Heart right ventricle (tissue), 16 donors: Measurements from ENCODE around the gene RAB22A. TPM values are rescaled to one million over a fixed set of nuclear protein-coding genes. Genes with fewer than 3 reads are reported as not detected.

ENCODE experiments used
- ATAC-seq, 8 donors: fragments of 200-7000 bp; cut with Tn5 transposase; one replicate each; pipeline ENCODE4 v1.9.1; 2020; ENCODE audit warnings: mild to moderate bottlenecking in 8 of 8, moderate library complexity in 8 of 8, moderate number of reproducible peaks in 1 of 8
- DNase-seq, 2 donors: peaks; one replicate each; pipeline ENCODE4 v3.0.0-alpha.2; 2020
- H3K27ac ChIP-seq, 10 donors: fragments of 200-600 bp; sonication (generic) in 2 of 10; one replicate each; pipeline versions ENCODE4 v1.5.0 to v1.8.0; 2020 to 2022; ENCODE audit warnings: mild to moderate bottlenecking in 3 of 10
- H3K27me3 ChIP-seq, 7 donors: fragments of 200-600 bp; one replicate each; pipeline ENCODE4 v1.8.0; 2021 to 2022; ENCODE audit warnings: mild to moderate bottlenecking in 2 of 7
- H3K36me3 ChIP-seq, 9 donors: fragments of 200-600 bp; sonication (generic) in 1 of 9; one replicate each; pipeline versions ENCODE4 v1.5.0 to v1.8.0; 2020 to 2022; ENCODE audit warnings: mild to moderate bottlenecking in 2 of 9
- H3K4me1 ChIP-seq, 9 donors: fragments of 200-600 bp; sonication (generic) in 1 of 9; one replicate each; pipeline versions ENCODE4 v1.5.0 to v1.8.0; 2020 to 2022; ENCODE audit warnings: mild to moderate bottlenecking in 4 of 9
- H3K4me3 ChIP-seq, 10 donors: fragments of 200-600 bp; sonication (generic) in 2 of 10; one replicate each; pipeline versions ENCODE4 v1.5.0 to v1.8.0; 2020 to 2022; ENCODE audit warnings: mild to moderate bottlenecking in 7 of 10, moderate library complexity in 2 of 10
- H3K9me3 ChIP-seq, 11 donors: fragments of 200-600 bp in 10 of 11; sonication (generic) in 2 of 11; one replicate each; pipeline versions ENCODE4 v1.5.0 to v1.8.0; 2013 to 2022; ENCODE audit warnings: mild to moderate bottlenecking in 2 of 11, control low read depth in 1 of 11, moderate library complexity in 1 of 11
- WGBS, 2 donors: extraction: QIAGEN DNeasy Blood & Tissue Kit; methylation state at CpG; one replicate each; pipeline ENCODE4 v1.1.7; 2013; ENCODE audit warnings: inconsistent platforms in 1 of 2; 5-methylcytosine and 5-hydroxymethylcytosine counted together
- intact Hi-C, 10 donors: fragments of 100-400 bp; cut with DNase I; formaldehyde crosslinking; loops; one replicate each; pipeline versions ENCODE4 v1.11.1 to v1.14.2; 2022
- polyA plus RNA-seq, 2 donors: library from polyadenylated mRNA; stranded (reverse); fragments of 200-250 nt; gene quantifications; one replicate each; pipeline ENCODE4 v1.2.3, GENCODE V29; 2013
- total RNA-seq, 10 donors: library from RNA; stranded (reverse); fragmentation: NEBNext Ultra II Directional in 3 of 10; extraction: Animal tissue kit (Norgen Biotek cat#: 25700) in 3 of 10; gene quantifications; one replicate each; pipeline versions ENCODE4 v1.2.1 to v1.2.4, GENCODE V29; 2021 to 2023
- TF ChIP-seq, protein P1 (sequence below), 9 donors: fragments of 200-600 bp; sonication (generic) in 2 of 9; IDR thresholded peaks; one replicate each; pipeline versions ENCODE4 v1.5.0 to v1.8.0; 2021 to 2022; ENCODE audit warnings: antibody characterized with exemption in 9 of 9, mild to moderate bottlenecking in 5 of 9, moderate library complexity in 1 of 9
- donor health status: Arrhythmogenic right ventricular cardiomyopathy.
- donor health status: ischemic (EF 13 %, LVEDD 7.1; RV severe dilation, severe dysfunction).
- donor health status: healthy with polysubstance abuse.
- donor health status: DM: no; HTN: yes; CAD: no.
- donor health status: DM: no; HTN: no; CAD: no.
- donor health status: ischemic (EF 25% LVEDD 6.9; RV normal size, moderate dysfunction).
- donor health status: ischemic (EF 25% LVEDD 5.7; RV mildly dilated, moderate dysfunction).
- donor health status: healthy.
- donor health status: DM: yes; HTN: yes; CAD: no.
- donor health status: Ischemic cardiomyopathy.
- donor health status: ischemic (EF 35%, LVEDD 5.7; RV mildly dilated, moderate dysfunction).
- donor health status: nonischemic (EF 11% LVEDD 7.7; RV severe dilation, severe dysfunction).
- donor health status: DM: yes; HTN: yes; CAD: no.
- donor health status: PGD.
- donor health status: ischemic (EF 29% LVEDD 5.4; RV normal size, mild dysfunction).
- donor health status: nonischemic (EF 23%, LVEDD 6.1; RV moderate dilation, normal function).

RAB22A gene
- total and polyA plus RNA-seq, 12 donors = 4.2 to 8.5 (median 6.8) TPM

GRCh38 chr20:58342104-58342945, 32.8 kb downstream of the RAB22A start:
- intact Hi-C loops = no loop called here
- 96 to 100% methylated on average over 3 of the region's 3 CpGs for WGBS, 2 donors
- TF ChIP-seq, protein P1, sequence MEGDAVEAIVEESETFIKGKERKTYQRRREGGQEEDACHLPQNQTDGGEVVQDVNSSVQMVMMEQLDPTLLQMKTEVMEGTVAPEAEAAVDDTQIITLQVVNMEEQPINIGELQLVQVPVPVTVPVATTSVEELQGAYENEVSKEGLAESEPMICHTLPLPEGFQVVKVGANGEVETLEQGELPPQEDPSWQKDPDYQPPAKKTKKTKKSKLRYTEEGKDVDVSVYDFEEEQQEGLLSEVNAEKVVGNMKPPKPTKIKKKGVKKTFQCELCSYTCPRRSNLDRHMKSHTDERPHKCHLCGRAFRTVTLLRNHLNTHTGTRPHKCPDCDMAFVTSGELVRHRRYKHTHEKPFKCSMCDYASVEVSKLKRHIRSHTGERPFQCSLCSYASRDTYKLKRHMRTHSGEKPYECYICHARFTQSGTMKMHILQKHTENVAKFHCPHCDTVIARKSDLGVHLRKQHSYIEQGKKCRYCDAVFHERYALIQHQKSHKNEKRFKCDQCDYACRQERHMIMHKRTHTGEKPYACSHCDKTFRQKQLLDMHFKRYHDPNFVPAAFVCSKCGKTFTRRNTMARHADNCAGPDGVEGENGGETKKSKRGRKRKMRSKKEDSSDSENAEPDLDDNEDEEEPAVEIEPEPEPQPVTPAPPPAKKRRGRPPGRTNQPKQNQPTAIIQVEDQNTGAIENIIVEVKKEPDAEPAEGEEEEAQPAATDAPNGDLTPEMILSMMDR (IDR thresholded peaks at IDR 0.05) = no peak
- no peaks in the 10 kb centered on the region for H3K27me3 ChIP-seq
- no peak for DNase-seq
- peaks cover 0 to 28% (median 0%) of the 10 kb centered on the region in 9 donors for H3K4me1 ChIP-seq
- no peaks in the 10 kb centered on the region for H3K9me3 ChIP-seq
- peak overlapping the region in 1 of 10 donors; percentile 36 for H3K27ac ChIP-seq
- ATAC-seq = no peak
- peaks cover 0 to 46% (median 7%) of the 10 kb centered on the region in 9 donors for H3K36me3 ChIP-seq
- H3K4me3 ChIP-seq = no peak overlapping the region

GRCh38 chr20:58344741-58345140, 35.2 kb downstream of the RAB22A start:
- Histone ChIP-seq H3K27me3 (no peaks in the 10 kb centered on the region), H3K9me3 (no peaks in the 10 kb centered on the region), H3K36me3 (peaks cover 0 to 51% (median 7%) of the 10 kb centered on the region in 9 donors), H3K4me1 (peaks cover 0 to 28% (median 0%) of the 10 kb centered on the region in 9 donors), H3K27ac (no peak overlapping the region), H3K4me3 (no peak overlapping the region)
- DNase-seq (no peak), ATAC-seq (no peak)
- intact Hi-C loops = no loop called here
- TF ChIP-seq, protein P1 (IDR thresholded peaks at IDR 0.05) = no peak
- WGBS, 2 donors = 88 to 89% methylated on average over 4 of the region's 4 CpGs

- DNase-seq = no peak
- H3K9me3 ChIP-seq = no peaks in the 10 kb centered on the region
- no peak overlapping the region for H3K4me3 ChIP-seq
- peaks cover 0 to 71% (median 21%) of the 10 kb centered on the region in 9 donors for H3K36me3 ChIP-seq
- TF ChIP-seq, protein P1 (IDR thresholded peaks at IDR 0.05) = no peak
- peaks cover 0 to 9% (median 0%) of the 10 kb centered on the region in 9 donors for H3K4me1 ChIP-seq
- H3K27me3 ChIP-seq = no peaks in the 10 kb centered on the region
- no peak overlapping the region for H3K27ac ChIP-seq
- WGBS, 2 donors = 93 to 98% methylated on average over 3 of the region's 3 CpGs
- intact Hi-C loops = no loop called here
- ATAC-seq = no peak
Measured at GRCh38 chr20:58349570-58349969, 40.1 kb downstream of the RAB22A start.

DNA sequence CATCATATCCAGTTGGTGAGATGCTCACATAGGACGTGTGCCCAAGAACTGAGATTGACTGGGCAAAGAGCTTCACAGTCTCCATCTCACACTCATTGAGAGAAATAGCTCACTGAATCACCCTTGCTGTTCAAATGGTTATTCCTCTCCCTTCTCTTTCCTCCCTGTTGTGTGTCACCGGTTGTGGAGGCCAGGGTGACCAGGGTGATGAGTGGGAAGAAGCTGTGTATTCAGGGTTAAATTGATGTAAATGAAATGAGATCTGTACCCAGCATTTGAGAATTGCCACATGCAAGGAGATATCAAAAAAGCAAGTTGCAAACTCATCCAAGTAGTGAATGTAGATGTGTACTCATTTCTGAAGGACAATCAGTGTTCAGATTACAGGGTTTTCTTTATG, 43.0 kb downstream of the RAB22A start:
- TF ChIP-seq, protein P1 (IDR thresholded peaks at IDR 0.05) = no peak
- intact Hi-C loops = no loop called here
- Histone ChIP-seq H3K36me3 (peaks cover 0 to 74% (median 24%) of the 10 kb centered on the region in 9 donors), H3K27me3 (no peaks in the 10 kb centered on the region), H3K4me1 (peaks cover 0 to 9% (median 0%) of the 10 kb centered on the region in 9 donors), H3K4me3 (no peak overlapping the region), H3K9me3 (no peaks in the 10 kb centered on the region), H3K27ac (no peak overlapping the region)
- DNase-seq = no peak
- no peak for ATAC-seq
- 66 to 75% methylated on average over 2 of the region's 2 CpGs for WGBS, 2 donors
